ENCODE measurements around the gene SMARCA4.

SMARCA4 gene

DNA sequence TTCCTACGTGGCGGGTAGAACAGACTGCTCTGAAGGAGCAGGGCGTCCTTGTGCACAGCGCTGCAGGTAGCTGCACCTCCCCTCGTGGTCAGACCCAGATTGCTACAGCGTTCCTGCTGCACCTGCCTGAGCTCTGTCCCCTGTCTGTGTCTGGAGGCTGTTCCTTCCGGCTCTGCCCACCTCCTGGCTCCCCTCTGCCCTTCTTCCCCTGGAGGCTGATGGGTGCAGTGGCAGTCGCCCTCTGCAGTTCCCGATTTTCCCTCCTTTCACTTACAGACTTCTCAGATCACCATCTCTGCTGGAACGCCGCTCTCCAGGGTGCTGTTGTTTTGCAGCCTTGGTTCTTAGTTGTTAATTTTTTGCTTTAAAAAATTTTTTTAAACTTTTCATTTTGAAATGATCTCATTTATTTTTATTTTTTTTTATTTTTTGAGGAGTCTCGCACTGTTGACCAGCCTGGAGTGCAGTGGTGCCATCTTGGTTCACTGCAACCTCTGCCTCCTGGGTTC is 53.6 kb downstream of the SMARCA4 start:
- no peak for DNase-seq (ENCODE audit: low read depth, low spot score)
- H3K4me3 ChIP-seq (ENCODE audit: low read length), result no peak overlapping the region
- no peaks in the 10 kb centered on the region for H3K4me1 ChIP-seq (ENCODE audit: control insufficient read depth, insufficient read depth, low read length)
- peaks cover 47% of the 10 kb centered on the region for H3K36me3 ChIP-seq (ENCODE audit: control insufficient read depth, insufficient read depth, low read length)
- no peaks in the 10 kb centered on the region for H3K9me3 ChIP-seq (ENCODE audit: control insufficient read depth, insufficient read depth, low read length)
- H3K27ac ChIP-seq (ENCODE audit: low read length), result no peak overlapping the region
- WGBS (ENCODE audit: insufficient coverage, insufficient read length), result no CpG with 5 or more reads among the region's 12 CpGs
- no peaks in the 10 kb centered on the region for H3K27me3 ChIP-seq (ENCODE audit: control insufficient read depth, insufficient read depth, low read length)

- no CpG with 5 or more reads among the region's 5 CpGs for WGBS (ENCODE audit: insufficient coverage, insufficient read length)
- Histone ChIP-seq H3K9me3 (ENCODE audit: control insufficient read depth, insufficient read depth, low read length) (no peaks in the 10 kb centered on the region), H3K36me3 (ENCODE audit: control insufficient read depth, insufficient read depth, low read length) (peaks cover 55% of the 10 kb centered on the region), H3K4me3 (ENCODE audit: low read length) (no peak overlapping the region), H3K27me3 (ENCODE audit: control insufficient read depth, insufficient read depth, low read length) (no peaks in the 10 kb centered on the region), H3K4me1 (ENCODE audit: control insufficient read depth, insufficient read depth, low read length) (no peaks in the 10 kb centered on the region), H3K27ac (ENCODE audit: low read length) (no peak overlapping the region)
- DNase-seq (ENCODE audit: low read depth, low spot score), result no peak
Measured at GRCh38 chr19:11016631-11017030, 55.8 kb downstream of the SMARCA4 start.

DNA sequence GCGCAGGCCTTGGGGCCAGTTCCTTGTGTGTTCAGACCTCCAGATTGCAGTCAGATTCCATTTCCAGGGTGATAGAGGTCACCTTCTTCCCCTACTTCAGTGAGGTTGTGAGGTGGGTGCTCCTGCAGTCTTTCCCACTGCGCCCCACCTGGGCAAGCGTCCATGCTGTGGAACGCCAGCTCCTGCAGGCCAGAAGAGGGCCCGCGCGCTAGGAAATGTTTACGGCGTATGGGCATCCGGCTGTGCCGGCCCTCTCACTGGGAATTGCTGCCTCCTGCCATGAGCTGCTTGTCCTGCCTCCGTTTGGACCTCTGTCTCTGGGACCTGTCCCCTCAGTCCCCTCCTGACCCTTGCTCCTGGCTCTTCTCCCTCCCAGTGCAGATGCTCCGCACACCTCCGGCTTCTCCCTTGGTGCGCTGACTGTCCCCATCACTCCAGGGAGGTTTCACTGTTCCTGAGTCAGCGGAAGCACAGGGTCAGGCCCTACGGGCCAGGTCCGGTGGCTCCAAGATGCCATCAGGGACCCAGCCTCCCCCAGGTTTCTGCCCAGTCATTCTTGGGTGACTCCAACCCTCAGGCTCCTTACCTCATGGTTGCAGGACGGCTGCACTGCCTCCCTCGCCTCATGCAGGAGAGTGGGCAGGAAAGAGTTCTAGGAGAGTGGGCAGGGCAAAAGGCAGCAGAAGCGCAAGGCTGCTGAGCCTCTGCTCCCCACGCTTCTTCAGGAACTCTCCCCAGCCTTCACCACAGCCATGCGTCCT is 56.6 kb downstream of the SMARCA4 start:
- no peak for DNase-seq (ENCODE audit: low read depth, low spot score)
- WGBS (ENCODE audit: insufficient coverage, insufficient read length), result no CpG with 5 or more reads among the region's 23 CpGs
- Histone ChIP-seq H3K4me3 (ENCODE audit: low read length) (no peak overlapping the region), H3K27me3 (ENCODE audit: control insufficient read depth, insufficient read depth, low read length) (no peaks in the 10 kb centered on the region), H3K4me1 (ENCODE audit: control insufficient read depth, insufficient read depth, low read length) (no peaks in the 10 kb centered on the region), H3K27ac (ENCODE audit: low read length) (no peak overlapping the region), H3K36me3 (ENCODE audit: control insufficient read depth, insufficient read depth, low read length) (peaks cover 63% of the 10 kb centered on the region), H3K9me3 (ENCODE audit: control insufficient read depth, insufficient read depth, low read length) (no peaks in the 10 kb centered on the region)

GRCh38 chr19:11018179-11018578 is 57.3 kb downstream of the SMARCA4 start:
- H3K9me3 ChIP-seq (ENCODE audit: control insufficient read depth, insufficient read depth, low read length), result no peaks in the 10 kb centered on the region
- DNase-seq (ENCODE audit: low read depth, low spot score), result no peak
- H3K27ac ChIP-seq (ENCODE audit: low read length), result no peak overlapping the region
- WGBS (ENCODE audit: insufficient coverage, insufficient read length), result no CpG with 5 or more reads among the region's 12 CpGs
- H3K4me1 ChIP-seq (ENCODE audit: control insufficient read depth, insufficient read depth, low read length), result no peaks in the 10 kb centered on the region
- H3K27me3 ChIP-seq (ENCODE audit: control insufficient read depth, insufficient read depth, low read length), result no peaks in the 10 kb centered on the region
- H3K4me3 ChIP-seq (ENCODE audit: low read length), result no peak overlapping the region
- peaks cover 62% of the 10 kb centered on the region for H3K36me3 ChIP-seq (ENCODE audit: control insufficient read depth, insufficient read depth, low read length)

GRCh38 chr19:11018763-11019162 is 57.9 kb downstream of the SMARCA4 start:
- Histone ChIP-seq H3K9me3 (ENCODE audit: control insufficient read depth, insufficient read depth, low read length) (no peaks in the 10 kb centered on the region), H3K36me3 (ENCODE audit: control insufficient read depth, insufficient read depth, low read length) (peaks cover 61% of the 10 kb centered on the region), H3K4me1 (ENCODE audit: control insufficient read depth, insufficient read depth, low read length) (no peaks in the 10 kb centered on the region), H3K4me3 (ENCODE audit: low read length) (no peak overlapping the region), H3K27me3 (ENCODE audit: control insufficient read depth, insufficient read depth, low read length) (no peaks in the 10 kb centered on the region), H3K27ac (ENCODE audit: low read length) (no peak overlapping the region)
- no CpG with 5 or more reads among the region's 13 CpGs for WGBS (ENCODE audit: insufficient coverage, insufficient read length)
- no peak for DNase-seq (ENCODE audit: low read depth, low spot score)

GRCh38 chr19:11019262-11019661 is 58.4 kb downstream of the SMARCA4 start:
- Histone ChIP-seq H3K27ac (ENCODE audit: low read length) (no peak overlapping the region), H3K4me3 (ENCODE audit: low read length) (no peak overlapping the region), H3K9me3 (ENCODE audit: control insufficient read depth, insufficient read depth, low read length) (no peaks in the 10 kb centered on the region), H3K4me1 (ENCODE audit: control insufficient read depth, insufficient read depth, low read length) (no peaks in the 10 kb centered on the region), H3K27me3 (ENCODE audit: control insufficient read depth, insufficient read depth, low read length) (no peaks in the 10 kb centered on the region), H3K36me3 (ENCODE audit: control insufficient read depth, insufficient read depth, low read length) (peaks cover 60% of the 10 kb centered on the region)
- no peak for DNase-seq (ENCODE audit: low read depth, low spot score)
- WGBS (ENCODE audit: insufficient coverage, insufficient read length), result no CpG with 5 or more reads among the region's 21 CpGs

DNA sequence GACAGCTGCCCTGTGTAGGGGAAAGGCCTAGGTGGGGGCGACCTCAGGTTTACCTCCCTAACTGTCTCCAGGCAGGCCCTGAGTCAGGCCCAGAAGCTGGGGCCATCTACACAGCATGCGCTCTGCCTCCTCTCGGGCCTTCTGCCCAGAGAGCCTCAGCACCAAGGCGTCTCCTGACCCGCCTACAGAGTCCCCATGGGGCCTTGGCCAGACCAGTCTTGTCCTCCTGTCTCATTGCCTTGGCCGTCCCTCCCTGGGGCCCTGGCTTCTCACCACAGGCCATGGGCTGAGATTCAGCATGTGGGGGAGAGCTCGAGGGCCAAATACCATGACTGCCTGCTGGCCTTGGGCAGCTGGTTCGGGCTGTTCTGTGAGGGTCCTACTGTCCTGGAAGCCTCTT is 59.0 kb downstream of the SMARCA4 start:
- Histone ChIP-seq H3K9me3 (ENCODE audit: control insufficient read depth, insufficient read depth, low read length) (no peaks in the 10 kb centered on the region), H3K4me1 (ENCODE audit: control insufficient read depth, insufficient read depth, low read length) (no peaks in the 10 kb centered on the region), H3K4me3 (ENCODE audit: low read length) (no peak overlapping the region), H3K27me3 (ENCODE audit: control insufficient read depth, insufficient read depth, low read length) (no peaks in the 10 kb centered on the region), H3K36me3 (ENCODE audit: control insufficient read depth, insufficient read depth, low read length) (peaks cover 62% of the 10 kb centered on the region), H3K27ac (ENCODE audit: low read length) (no peak overlapping the region)
- DNase-seq (ENCODE audit: low read depth, low spot score), result no peak
- no CpG with 5 or more reads among the region's 8 CpGs for WGBS (ENCODE audit: insufficient coverage, insufficient read length)

GRCh38 chr19:11020423-11020822 is 59.6 kb downstream of the SMARCA4 start:
- Histone ChIP-seq H3K27me3 (ENCODE audit: control insufficient read depth, insufficient read depth, low read length) (no peaks in the 10 kb centered on the region), H3K9me3 (ENCODE audit: control insufficient read depth, insufficient read depth, low read length) (no peaks in the 10 kb centered on the region), H3K4me1 (ENCODE audit: control insufficient read depth, insufficient read depth, low read length) (no peaks in the 10 kb centered on the region), H3K27ac (ENCODE audit: low read length) (no peak overlapping the region), H3K4me3 (ENCODE audit: low read length) (no peak overlapping the region), H3K36me3 (ENCODE audit: control insufficient read depth, insufficient read depth, low read length) (peaks cover 65% of the 10 kb centered on the region)
- WGBS (ENCODE audit: insufficient coverage, insufficient read length), result no CpG with 5 or more reads among the region's 6 CpGs
- DNase-seq (ENCODE audit: low read depth, low spot score), result no peak

DNA sequence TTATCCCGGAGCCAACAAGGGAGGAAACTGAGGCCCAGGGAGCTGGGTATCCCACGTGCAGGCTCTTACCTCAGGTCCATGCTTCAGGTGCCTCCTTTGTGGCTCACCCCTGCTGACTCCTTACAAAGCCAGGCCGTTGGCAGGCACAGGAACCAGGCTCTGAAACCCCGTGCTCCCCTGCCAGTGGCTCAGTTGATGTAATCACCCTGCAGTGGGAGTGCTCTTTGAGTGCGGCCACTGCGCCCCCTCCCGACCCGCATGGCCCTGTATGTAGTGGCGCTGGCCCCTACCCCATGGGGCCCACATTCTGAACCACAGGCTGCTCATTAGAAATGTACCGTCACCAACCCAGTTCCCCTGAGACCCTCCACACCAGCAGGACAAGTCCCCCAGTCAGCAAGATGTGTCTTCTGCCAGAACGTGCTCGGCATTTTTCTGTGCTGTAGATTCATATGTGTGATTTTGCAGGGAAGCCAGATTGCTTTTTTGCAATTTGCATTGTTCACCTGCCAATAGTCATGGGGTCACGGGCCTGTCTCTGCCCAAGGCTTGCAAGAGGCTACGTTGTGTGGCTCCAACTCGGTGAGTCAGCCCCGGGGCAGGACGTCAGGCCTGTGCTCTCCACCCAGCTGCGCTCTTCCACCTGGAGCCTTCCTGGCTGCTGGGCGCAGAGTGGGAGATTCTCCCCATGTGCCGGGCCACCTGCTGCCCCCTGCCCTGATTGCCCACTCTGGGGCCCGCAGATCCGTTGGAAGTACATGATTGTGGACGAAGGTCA is 60.3 kb downstream of the SMARCA4 start:
- H3K36me3 ChIP-seq (ENCODE audit: control insufficient read depth, insufficient read depth, low read length), result peaks cover 72% of the 10 kb centered on the region
- no CpG with 5 or more reads among the region's 23 CpGs for WGBS (ENCODE audit: insufficient coverage, insufficient read length)

GRCh38 chr19:11021760-11022144 is 60.9 kb downstream of the SMARCA4 start:
- DNase-seq (ENCODE audit: low read depth, low spot score), result no peak
- H3K4me1 ChIP-seq (ENCODE audit: control insufficient read depth, insufficient read depth, low read length), result no peaks in the 10 kb centered on the region
- WGBS (ENCODE audit: insufficient coverage, insufficient read length), result no CpG with 5 or more reads among the region's 15 CpGs
- no peak overlapping the region for H3K4me3 ChIP-seq (ENCODE audit: low read length)
- peaks cover 72% of the 10 kb centered on the region for H3K36me3 ChIP-seq (ENCODE audit: control insufficient read depth, insufficient read depth, low read length)
- no peaks in the 10 kb centered on the region for H3K9me3 ChIP-seq (ENCODE audit: control insufficient read depth, insufficient read depth, low read length)
- H3K27me3 ChIP-seq (ENCODE audit: control insufficient read depth, insufficient read depth, low read length), result no peaks in the 10 kb centered on the region
- no peak overlapping the region for H3K27ac ChIP-seq (ENCODE audit: low read length)

More for the DNA sequence above, 60.3 kb downstream of the SMARCA4 start:
- no peak for DNase-seq (ENCODE audit: low read depth, low spot score)
- H3K4me3 ChIP-seq (ENCODE audit: low read length), result no peak overlapping the region
- no peaks in the 10 kb centered on the region for H3K27me3 ChIP-seq (ENCODE audit: control insufficient read depth, insufficient read depth, low read length)
- no peak overlapping the region for H3K27ac ChIP-seq (ENCODE audit: low read length)
- no peaks in the 10 kb centered on the region for H3K9me3 ChIP-seq (ENCODE audit: control insufficient read depth, insufficient read depth, low read length)
- H3K4me1 ChIP-seq (ENCODE audit: control insufficient read depth, insufficient read depth, low read length), result no peaks in the 10 kb centered on the region
